ENCODE results near the gene FILIP1L. TPM values are rescaled to one million over a fixed set of nuclear protein-coding genes. Genes with fewer than 3 reads are reported as not detected.

FILIP1L gene
- total RNA-seq, 2 donors from 2014 or later, result 270 to 279 TPM

- Histone ChIP-seq H3K4me1 (ENCODE audit: control insufficient read depth in 1 of 2, low read depth in 2 of 2) (peaks cover 21 to 80% of the 10 kb centered on the region in 2 donors), H3K36me3 (no peaks in the 10 kb centered on the region), H3K27ac (peak overlapping the region; percentile 62 to 77), H3K9me3 (no peaks in the 10 kb centered on the region), H3K4me3 (no peak overlapping the region), H3K27me3 (replicated peaks; ENCODE audit: insufficient read depth) (no peaks in the 10 kb centered on the region)
- DNase-seq (ENCODE audit: low spot score) (no peak), ATAC-seq (ENCODE audit: insufficient number of reproducible peaks, low FRiP score, low read depth) (no peak)
- no peak for TF ChIP-seq CTCF (IDR thresholded peaks at IDR 0.05)
Measured at GRCh38 chr3:100105501-100105900, 8.8 kb downstream of the FILIP1L start.

GRCh38 chr3:100104817-100105413, 9.4 kb downstream of the FILIP1L start:
- Histone ChIP-seq H3K4me1 (ENCODE audit: control insufficient read depth in 1 of 2, low read depth in 2 of 2) (peaks cover 18 to 80% of the 10 kb centered on the region in 2 donors), H3K9me3 (no peaks in the 10 kb centered on the region), H3K27me3 (replicated peaks; ENCODE audit: insufficient read depth) (no peaks in the 10 kb centered on the region), H3K36me3 (no peaks in the 10 kb centered on the region), H3K4me3 (no peak overlapping the region), H3K27ac (peak overlapping the region; percentile 62 to 77)
- TF ChIP-seq CTCF (IDR thresholded peaks at IDR 0.05), result no peak
- DNase-seq (ENCODE audit: low spot score), result no peak
- no peak for ATAC-seq (ENCODE audit: insufficient number of reproducible peaks, low FRiP score, low read depth)

- H3K4me3 ChIP-seq, result no peak overlapping the region
- no peaks in the 10 kb centered on the region for H3K36me3 ChIP-seq
- no peaks in the 10 kb centered on the region for H3K27me3 ChIP-seq (replicated peaks; ENCODE audit: insufficient read depth)
- ATAC-seq (ENCODE audit: insufficient number of reproducible peaks, low FRiP score, low read depth) (no peak), DNase-seq (ENCODE audit: low spot score) (no peak)
- TF ChIP-seq CTCF (IDR thresholded peaks at IDR 0.05), result no peak
- peak overlapping the region; percentile 62 to 77 for H3K27ac ChIP-seq
- peaks cover 18 to 80% of the 10 kb centered on the region in 2 donors for H3K4me1 ChIP-seq (ENCODE audit: control insufficient read depth in 1 of 2, low read depth in 2 of 2)
- H3K9me3 ChIP-seq, result no peaks in the 10 kb centered on the region
Measured at GRCh38 chr3:100104442-100104798, 9.9 kb downstream of the FILIP1L start.

GRCh38 chr3:100103558-100104441, 10.5 kb downstream of the FILIP1L start:
- Histone ChIP-seq H3K36me3 (no peaks in the 10 kb centered on the region), H3K4me1 (ENCODE audit: control insufficient read depth in 1 of 2, low read depth in 2 of 2) (peaks cover 21 to 82% of the 10 kb centered on the region in 2 donors), H3K4me3 (no peak overlapping the region), H3K27me3 (replicated peaks; ENCODE audit: insufficient read depth) (no peaks in the 10 kb centered on the region), H3K9me3 (no peaks in the 10 kb centered on the region), H3K27ac (peak overlapping the region; percentile 62 to 77)
- no peak for TF ChIP-seq CTCF (IDR thresholded peaks at IDR 0.05)
- DNase-seq (ENCODE audit: low spot score) (no peak), ATAC-seq (ENCODE audit: insufficient number of reproducible peaks, low FRiP score, low read depth) (no peak)

GRCh38 chr3:100102757-100103156, 11.5 kb downstream of the FILIP1L start:
- H3K4me3 ChIP-seq, result no peak overlapping the region
- H3K27ac ChIP-seq, result peak overlapping the region; percentile 62 to 77
- TF ChIP-seq CTCF (IDR thresholded peaks at IDR 0.05), result no peak
- DNase-seq (ENCODE audit: low spot score) (no peak), ATAC-seq (ENCODE audit: insufficient number of reproducible peaks, low FRiP score, low read depth) (no peak)
- H3K9me3 ChIP-seq, result no peaks in the 10 kb centered on the region
- H3K36me3 ChIP-seq, result no peaks in the 10 kb centered on the region
- peaks cover 29 to 82% of the 10 kb centered on the region in 2 donors for H3K4me1 ChIP-seq (ENCODE audit: control insufficient read depth in 1 of 2, low read depth in 2 of 2)
- no peaks in the 10 kb centered on the region for H3K27me3 ChIP-seq (replicated peaks; ENCODE audit: insufficient read depth)
